K562 (cell line): ENCODE data around the gene PRKCE.

Experiments used
- POLR2AphosphoS2 ChIP-seq: IDR thresholded peaks from 2 replicates; pipeline ENCODE4 v1.6.1; 2012; ENCODE audit warnings: low read length, improper control_type of control experiment
- SETDB1 ChIP-seq: IDR thresholded peaks from one replicate; pipeline ENCODE4 v1.6.1; 2012; ENCODE audit warnings: low read length, control low read depth, inconsistent platforms
- SMARCA4 ChIP-seq: fragments of 450-650 bp; IDR thresholded peaks from 2 replicates; pipeline ENCODE4 v1.6.1; 2016
- ZNF445 ChIP-seq: fragments of 250-450 bp; sonication (Bioruptor Pico); IDR thresholded peaks from 2 replicates; pipeline ENCODE4 v1.4.0; 2020; ENCODE audit warnings: low read depth, mild to moderate bottlenecking, moderate library complexity
- TF ChIP-seq, protein P1 (sequence below), 2 experiments: IDR thresholded peaks; 2 replicates each; pipeline ENCODE4 v1.6.1; 2012; ENCODE audit warnings: improper control_type of control experiment in 2 of 2, low read depth in 2 of 2, low read length in 2 of 2, borderline replicate concordance in 1 of 2
- TF ChIP-seq, protein P2 (sequence below), 3 experiments: IDR thresholded peaks in 2 of 3; conservative IDR thresholded peaks in 1 of 3; 2 replicates each; pipeline ENCODE4 v1.5.1; 2011 to 2012; ENCODE audit warnings: low read length in 3 of 3, mild to moderate bottlenecking in 3 of 3, control low read depth in 2 of 3, improper control_type of control experiment in 1 of 3, inconsistent platforms in 1 of 3, low read depth in 1 of 3, mixed read lengths in 1 of 3, moderate library complexity in 1 of 3; ENCODE audit not compliant: insufficient read depth in 2 of 3

DNA sequence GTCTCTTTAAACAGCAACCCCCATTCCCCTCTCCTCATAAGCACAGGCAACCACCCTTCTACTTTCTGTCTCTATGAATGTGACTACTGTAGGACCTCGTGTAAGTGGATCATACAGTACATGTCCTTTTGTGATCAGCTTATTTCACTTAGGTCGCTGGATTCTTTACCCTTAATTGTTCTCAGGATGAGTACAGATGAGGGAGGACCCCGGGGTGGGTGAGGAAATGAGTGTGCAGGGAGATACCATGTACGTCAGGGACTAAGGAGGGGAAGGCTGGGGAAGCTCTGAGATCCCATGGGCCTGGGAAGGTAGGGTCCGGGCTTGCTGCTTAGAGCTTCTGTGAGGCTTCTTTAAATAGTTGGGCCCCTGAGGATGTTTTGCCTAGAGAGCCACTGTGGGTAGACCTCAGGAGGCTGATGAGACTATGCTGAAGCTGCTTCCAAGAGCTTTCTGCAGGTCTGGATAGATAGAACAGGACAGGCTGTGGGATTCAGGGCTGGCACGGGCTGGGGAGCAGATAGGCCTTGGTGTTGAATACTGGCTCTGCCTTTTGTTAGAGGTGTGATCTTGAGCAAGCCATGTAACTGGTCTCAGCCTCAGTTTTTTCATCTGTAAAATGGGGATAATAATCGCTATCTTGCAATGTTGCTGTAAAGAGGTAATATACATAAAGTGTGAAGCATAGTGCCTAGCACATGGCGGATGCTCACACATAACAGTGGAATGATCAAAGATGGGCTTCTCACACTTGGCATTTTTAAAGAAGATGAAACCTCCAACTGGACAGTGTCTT is 155.3 kb downstream of the PRKCE start:
- TF ChIP-seq, protein P1, sequence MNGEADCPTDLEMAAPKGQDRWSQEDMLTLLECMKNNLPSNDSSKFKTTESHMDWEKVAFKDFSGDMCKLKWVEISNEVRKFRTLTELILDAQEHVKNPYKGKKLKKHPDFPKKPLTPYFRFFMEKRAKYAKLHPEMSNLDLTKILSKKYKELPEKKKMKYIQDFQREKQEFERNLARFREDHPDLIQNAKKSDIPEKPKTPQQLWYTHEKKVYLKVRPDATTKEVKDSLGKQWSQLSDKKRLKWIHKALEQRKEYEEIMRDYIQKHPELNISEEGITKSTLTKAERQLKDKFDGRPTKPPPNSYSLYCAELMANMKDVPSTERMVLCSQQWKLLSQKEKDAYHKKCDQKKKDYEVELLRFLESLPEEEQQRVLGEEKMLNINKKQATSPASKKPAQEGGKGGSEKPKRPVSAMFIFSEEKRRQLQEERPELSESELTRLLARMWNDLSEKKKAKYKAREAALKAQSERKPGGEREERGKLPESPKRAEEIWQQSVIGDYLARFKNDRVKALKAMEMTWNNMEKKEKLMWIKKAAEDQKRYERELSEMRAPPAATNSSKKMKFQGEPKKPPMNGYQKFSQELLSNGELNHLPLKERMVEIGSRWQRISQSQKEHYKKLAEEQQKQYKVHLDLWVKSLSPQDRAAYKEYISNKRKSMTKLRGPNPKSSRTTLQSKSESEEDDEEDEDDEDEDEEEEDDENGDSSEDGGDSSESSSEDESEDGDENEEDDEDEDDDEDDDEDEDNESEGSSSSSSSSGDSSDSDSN (IDR thresholded peaks at IDR 0.05; ENCODE audit: borderline replicate concordance in 1 of 2, low read depth in 2 of 2, low read length in 2 of 2): no peak
- TF ChIP-seq, protein P2, sequence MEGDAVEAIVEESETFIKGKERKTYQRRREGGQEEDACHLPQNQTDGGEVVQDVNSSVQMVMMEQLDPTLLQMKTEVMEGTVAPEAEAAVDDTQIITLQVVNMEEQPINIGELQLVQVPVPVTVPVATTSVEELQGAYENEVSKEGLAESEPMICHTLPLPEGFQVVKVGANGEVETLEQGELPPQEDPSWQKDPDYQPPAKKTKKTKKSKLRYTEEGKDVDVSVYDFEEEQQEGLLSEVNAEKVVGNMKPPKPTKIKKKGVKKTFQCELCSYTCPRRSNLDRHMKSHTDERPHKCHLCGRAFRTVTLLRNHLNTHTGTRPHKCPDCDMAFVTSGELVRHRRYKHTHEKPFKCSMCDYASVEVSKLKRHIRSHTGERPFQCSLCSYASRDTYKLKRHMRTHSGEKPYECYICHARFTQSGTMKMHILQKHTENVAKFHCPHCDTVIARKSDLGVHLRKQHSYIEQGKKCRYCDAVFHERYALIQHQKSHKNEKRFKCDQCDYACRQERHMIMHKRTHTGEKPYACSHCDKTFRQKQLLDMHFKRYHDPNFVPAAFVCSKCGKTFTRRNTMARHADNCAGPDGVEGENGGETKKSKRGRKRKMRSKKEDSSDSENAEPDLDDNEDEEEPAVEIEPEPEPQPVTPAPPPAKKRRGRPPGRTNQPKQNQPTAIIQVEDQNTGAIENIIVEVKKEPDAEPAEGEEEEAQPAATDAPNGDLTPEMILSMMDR (IDR thresholded peaks at IDR 0.05 in 2 of 3, conservative IDR thresholded peaks at IDR 0.05 in 1 of 3; ENCODE audit: insufficient read depth in 2 of 3, low read depth in 1 of 3, low read length in 3 of 3): no peak
- TF ChIP-seq SMARCA4 (no peak), SETDB1 (no peak), ZNF445 (CRISPR knock-in tag) (no peak), POLR2AphosphoS2 (no peak)
